ENCODE results near the gene GOLIM4.

GOLIM4 gene

DNA sequence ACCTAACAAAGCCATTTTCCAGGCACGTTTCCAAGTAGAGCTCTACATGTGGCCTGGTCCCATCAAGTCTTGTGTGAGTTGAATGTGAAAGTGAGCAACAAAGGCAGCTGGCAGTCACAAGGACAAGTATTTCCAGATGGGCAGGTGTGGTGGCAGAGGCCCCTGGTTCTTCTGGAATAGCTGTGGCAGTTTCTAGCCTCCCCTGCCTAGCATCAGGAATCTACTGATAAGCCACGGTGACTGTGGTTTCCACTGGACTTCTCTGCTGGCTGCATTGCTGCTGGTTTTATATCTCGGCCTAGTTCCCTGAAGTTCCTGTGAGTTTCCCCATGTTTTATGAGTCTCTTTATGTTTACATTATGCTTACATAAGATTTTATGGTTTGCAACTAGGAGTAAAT lies 117.7 kb downstream of the GOLIM4 start:
- DNase-seq, result no peak

DNA sequence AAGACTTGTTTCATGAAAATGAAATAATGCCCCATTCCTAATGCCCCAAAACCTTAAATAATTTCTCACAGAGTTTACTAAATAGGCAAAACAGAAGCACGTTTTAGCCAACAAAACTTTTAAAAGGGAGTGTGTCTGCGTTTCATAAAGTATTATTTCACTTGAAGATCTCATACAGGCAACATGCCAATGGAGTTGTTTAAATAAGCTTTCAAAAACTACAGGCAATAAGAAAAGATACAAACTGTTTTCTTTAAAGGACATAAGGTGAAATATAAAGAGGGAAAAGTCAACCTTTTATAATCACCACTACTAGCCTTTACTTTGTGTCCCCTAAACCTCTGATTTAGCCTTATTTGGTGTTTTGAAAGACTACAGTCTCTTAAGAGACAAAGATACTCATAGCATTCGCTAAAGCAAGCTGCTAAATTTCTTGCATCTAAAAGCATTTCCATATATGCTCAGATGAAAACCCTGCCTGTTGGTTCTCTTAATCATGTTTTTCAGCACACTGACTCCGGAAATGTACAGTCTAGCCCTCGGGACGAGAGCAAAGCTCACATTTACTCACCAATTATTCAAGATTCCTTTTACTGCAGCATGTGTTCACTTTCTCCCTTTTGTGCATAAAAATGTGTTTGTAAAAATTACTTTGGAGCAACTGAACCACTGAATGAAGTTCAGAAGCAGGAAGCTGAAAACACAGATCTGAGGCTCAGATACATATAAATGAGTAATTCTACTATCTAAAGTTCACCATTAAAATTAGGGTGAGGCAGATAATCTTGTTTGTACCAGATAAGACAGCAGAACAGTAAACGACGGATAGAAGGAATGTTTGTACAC lies 119.0 kb downstream of the GOLIM4 start:
- no peak for DNase-seq

DNA sequence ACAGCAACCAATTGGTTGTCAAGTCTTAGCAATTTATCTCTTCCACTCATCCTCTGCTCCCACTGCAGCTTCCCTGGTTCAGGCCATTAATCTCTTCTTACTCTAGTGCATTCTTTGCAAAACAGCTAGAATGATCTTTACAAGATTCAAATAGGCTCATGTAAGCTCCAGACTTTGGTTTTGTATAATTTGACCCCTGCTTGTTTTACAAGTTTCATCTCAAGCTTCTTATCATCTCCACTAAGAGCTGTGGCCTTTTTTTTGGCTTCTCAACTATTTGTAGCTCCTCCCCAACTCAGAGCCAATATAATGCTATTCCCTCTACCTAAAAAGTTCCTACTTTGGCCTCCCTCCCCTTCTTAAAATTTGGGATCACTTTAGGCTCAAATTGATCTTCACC lies 121.8 kb downstream of the GOLIM4 start:
- no peak for DNase-seq

DNA sequence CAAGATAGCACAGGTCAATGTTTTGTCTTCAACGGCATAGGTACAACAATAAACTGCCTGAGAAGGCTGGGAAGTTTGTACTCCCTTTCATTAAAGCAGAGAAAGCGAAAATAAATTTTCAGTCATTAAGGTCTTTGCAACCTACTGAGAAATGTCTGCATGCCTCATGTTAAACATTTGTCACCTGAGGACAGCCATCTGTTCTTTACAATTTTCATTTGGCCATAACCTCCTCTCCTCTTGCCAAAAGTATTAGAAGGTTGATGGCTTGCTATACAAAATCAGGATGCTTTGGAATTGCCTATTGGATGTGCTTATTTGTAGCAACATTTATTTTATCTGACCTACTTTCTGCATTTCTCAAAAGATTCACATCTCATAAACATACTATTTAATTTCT lies 122.7 kb downstream of the GOLIM4 start:
- DNase-seq, result no peak

DNA sequence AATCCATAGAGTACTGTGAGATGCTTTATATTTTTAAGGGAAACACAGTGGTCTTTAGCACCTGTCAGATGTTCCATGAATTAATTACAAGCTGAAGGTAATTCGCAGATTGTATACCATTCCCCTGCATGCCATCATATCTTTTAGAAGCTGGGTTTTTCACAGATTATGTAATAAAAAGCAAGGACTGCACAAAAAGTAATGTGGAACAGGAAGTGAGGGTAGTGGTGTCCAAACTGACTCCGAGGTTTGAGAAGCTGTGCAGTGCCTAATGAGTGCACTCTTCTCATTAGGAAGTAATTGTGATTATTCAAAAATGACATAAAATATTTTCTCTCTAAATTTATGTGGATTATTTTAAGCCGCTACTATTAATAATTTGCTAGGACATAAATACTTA lies 123.2 kb downstream of the GOLIM4 start:
- no peak for DNase-seq

DNA sequence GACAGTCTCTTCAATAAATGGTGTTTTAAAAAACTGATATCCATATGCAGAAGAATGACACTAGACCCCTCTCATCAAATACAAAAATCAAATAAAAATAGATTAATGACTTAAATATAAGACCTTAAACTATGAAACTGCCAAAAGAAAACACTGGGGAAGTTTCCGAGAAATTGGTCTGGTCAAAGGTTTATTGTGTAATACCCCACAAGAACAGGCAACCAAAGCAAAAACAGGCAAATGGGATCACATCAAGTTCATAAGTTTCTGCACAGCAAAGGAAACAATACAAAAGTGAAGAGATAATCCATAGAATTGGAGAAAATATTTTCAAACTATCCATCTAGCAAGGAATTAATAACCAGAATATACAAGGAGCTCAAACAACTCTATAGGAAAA lies 126.2 kb downstream of the GOLIM4 start:
- DNase-seq, result no peak

DNA sequence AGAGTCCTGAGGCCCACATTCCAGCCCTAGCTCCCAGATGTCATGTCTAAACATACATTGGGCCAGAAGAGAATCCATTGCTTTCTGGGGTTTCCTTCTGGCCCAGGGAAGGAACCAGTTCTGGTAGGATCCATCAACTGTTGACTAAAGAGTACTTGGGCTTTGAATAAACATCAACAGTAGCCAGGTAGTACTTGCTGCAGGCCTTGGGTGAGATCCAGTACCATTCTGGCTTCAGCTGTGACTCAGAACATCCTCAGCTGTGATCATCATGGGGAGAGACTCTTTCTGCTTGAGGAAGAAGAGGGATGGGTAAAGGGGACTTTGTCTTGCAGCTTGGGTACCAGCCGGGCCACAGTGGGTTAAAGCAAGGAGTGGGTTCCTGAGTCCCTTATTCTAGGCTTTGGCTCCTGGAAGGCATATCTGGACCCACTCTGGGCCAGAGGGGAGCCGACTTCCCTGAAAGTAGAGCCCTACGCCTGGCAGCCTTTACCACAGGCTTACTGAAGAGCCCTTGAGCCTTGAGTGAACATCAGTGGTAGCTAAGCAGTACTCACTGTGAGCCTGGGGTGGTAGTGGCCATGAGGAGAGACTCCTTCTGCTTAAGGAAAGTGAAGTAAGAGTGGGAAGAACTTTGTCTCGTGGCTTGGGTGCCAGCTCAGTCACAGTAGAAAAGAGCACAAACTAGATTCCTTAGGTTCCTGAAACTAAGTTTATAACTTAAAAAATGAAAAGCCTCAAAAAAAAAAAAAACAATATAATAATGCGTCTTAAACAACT lies 128.3 kb downstream of the GOLIM4 start:
- DNase-seq, result no peak

Data from NCI-H2227 treated with DMSO at 0.1 percent for 48 hours (cell line).